GM18526 (cell line): ENCODE data around the gene ARMH4.

ENCODE experiments used
- POLR2A ChIP-seq: IDR thresholded peaks from 3 replicates; pipeline ENCODE4 v1.6.1; 2011; ENCODE audit not compliant: insufficient read length; ENCODE audit errors: extremely low read depth

ARMH4 gene

DNA sequence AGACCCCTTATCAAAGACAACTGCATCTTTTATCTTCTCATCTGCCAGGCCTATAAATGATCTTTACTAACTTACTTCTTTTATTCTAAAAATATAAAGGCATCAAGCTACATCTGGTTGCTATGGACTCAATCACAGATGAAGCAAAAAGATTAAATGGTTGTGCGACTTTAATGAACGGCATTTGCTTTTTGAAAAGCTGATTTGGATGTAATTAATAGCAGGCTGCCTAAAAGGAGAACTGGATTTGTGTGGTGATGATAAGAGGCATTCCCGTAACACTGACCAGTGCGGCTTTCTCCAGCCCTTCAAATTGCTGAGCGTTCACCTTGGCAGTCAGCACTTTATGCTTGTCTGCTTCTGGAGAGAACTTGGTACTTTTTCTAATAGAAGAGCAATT is 103.8 kb downstream of the ARMH4 start:
- TF ChIP-seq POLR2A = no peak

DNA sequence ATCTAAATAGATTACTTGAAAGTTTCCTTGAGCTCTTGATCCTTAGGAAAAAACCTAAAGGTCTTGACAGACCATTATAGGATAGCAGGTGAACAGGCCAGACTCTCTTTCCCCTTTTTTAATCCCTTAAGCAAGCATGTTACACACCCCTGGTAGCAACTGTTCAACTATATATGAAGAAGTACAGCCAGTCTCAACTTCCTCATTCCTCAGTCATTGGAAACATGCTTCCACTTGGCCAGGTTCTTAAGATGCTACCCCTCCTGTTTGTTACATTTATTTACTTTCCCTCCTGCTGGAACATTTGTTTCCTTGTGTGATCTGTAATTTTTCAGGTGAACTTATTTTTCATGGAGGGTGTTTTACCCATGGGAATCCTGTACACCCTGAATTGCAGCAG is 124.1 kb downstream of the ARMH4 start:
- no peak for TF ChIP-seq POLR2A

DNA sequence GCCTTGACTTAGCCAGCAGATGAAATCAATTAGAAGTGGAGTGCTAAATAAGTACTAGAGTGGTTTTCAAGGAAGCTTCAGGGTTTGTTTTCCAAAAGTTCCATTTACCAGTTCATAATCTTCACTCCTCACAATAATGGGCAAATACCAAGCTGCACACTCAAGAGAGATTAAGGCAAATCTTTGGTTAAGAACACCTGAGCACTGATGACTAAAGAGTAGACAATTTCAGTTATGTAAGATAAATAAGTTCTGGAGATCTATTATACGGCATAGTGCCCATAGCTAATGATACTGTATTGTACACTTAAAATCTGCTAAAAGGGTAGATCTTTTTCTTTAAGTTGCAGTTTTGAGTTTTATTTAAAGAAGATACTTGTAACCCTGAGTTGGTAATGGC is 125.0 kb downstream of the ARMH4 start:
- TF ChIP-seq POLR2A = no peak

DNA sequence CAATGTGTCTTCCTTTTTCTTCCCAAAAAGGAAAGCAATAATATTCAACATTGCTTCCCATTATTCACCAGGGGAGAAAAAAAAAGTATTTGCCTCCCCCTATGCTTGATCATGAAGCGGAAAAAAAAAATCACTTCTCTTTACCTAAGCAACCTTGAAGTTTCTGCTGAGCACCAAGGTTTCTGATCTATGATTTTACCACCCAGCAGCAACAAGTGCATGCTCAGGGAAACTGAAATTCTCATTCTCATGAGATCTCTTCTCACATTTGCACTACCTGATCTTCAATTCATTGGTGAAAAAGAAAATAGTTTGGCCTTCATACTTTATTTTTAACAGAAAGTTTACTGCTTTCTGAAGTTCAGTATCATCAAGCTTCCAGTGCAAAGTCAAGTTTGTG is 125.8 kb downstream of the ARMH4 start:
- no peak for TF ChIP-seq POLR2A

DNA sequence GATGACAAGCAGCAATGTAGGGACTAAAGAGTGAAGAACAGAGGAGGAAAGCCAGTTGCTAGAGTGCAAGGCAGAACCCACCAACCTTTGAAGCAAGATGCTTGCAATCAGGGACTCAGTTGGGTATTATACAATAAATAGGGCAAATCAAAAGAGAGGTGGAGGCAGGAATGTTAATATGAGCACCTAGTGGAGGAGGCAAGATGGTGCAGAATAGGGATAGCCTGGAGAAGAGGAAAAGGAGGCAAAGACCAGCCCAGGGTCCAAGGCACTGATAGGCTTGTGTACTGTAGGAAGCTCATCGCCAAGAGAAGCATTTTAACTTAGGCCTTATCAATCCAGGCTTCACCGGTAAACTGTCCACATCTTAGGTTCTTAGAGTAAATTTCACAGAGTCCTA is 137.2 kb downstream of the ARMH4 start:
- no peak for TF ChIP-seq POLR2A

DNA sequence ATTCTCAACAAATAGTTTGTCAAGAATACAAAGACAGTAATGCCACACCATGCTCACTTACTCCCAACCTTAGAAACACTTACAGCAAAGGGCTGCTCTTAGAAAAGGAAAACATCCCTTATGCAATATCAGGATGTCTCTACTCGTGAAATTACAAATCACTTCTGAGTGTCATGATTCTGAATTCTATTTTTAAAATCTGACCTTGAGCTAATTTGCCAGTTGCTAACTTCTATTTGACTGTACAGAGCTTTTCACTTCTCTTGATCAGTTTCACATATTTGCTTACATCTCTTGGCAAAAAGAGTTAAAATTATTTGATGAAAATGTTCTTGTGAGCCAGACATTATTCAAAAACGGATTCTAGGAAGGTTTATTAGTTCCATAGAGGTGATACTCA is 149.4 kb downstream of the ARMH4 start:
- TF ChIP-seq POLR2A = no peak

DNA sequence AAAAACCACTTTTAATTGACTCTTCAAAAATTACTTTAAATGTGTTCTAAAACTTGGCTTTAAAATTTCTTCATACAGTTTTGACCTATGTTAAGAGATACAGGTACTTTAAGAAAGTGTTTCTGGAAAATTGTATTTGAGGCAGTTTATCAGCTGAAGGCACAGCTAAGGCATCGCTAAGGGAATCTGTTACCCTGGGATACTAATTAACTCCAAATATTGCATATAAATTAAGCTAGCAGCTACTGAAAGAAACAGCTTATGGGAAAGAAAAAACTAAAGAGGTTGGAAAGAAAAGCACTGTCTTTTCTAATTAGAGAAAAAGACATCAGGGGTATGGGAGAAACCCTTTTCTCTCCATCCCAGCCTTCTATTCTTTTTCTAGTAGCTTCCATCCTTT is 152.0 kb downstream of the ARMH4 start:
- no peak for TF ChIP-seq POLR2A

DNA sequence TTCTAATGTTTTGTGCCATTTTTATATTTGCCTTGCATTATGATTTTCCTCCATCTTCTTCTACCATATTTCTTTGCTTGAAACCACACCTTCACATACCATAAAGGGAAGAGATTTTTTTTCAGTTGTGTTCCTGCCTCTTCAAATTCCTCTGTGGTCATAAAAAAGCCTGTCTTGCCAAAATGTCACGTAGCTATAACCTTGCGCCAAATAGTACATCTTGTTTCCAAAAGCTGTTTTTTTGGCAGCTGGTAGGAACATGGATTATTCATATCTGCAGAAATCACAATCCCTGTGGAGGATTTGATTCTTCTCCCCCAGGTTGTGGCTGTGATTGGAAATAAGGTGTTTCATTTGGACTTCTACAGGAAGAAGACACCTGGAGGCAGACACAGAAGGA is 152.5 kb downstream of the ARMH4 start:
- TF ChIP-seq POLR2A = no peak

DNA sequence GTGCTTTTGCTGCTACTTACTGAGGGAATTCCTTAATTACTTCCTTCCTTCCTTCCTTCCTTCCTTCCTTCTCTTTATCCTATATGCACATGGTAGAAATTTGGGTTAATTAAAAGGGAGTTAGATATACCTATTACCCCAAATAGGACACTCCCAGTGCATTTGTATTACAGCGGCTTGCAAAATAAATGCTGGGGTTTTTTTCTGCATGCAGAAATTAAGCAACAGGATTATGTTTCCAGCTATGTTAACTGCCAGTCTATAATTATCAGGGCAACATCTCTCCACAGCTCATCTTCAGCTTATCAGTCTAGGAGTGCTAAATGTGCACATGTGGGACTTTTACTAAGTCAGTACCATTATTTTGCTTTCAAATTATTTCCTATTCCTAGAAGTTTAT is 153.2 kb downstream of the ARMH4 start:
- no peak for TF ChIP-seq POLR2A

DNA sequence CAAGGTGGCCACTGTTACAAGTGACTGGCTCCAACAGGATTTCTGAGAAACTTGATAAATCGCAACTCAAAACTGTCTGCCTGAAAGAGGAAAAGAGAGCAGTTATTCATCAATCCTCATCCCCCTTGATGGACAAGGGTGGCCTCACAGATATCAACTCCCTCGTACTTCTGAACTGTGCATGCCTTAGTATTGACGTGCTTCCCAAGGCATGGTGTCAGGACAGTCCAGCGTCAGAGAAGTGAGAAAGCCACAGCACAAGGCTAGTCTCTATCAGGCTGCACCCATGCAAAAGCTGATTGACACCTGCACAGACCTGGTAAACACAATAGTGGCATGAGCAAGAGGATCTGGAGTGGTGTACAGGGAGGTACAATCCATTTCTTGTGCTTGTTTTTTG is 160.7 kb downstream of the ARMH4 start:
- no peak for TF ChIP-seq POLR2A

DNA sequence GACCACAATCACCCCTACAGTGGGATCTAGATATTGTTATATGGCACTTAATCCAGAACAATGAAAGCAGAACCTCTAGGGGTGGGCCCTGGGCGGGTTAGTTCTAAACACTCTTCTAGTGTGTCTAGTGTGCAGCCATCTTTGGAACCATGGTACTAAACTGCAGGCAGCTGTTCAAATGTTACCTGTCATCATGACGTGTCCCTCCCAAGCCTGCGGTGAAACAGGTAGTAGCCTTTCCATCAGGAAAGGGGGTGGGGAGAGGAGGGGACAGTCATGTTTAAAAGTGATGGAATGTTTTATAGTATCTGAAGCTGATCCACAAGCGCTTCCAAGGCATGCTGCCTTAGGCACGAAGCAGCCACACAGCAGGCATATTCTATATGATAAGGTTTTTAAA is 163.6 kb downstream of the ARMH4 start:
- no peak for TF ChIP-seq POLR2A

DNA sequence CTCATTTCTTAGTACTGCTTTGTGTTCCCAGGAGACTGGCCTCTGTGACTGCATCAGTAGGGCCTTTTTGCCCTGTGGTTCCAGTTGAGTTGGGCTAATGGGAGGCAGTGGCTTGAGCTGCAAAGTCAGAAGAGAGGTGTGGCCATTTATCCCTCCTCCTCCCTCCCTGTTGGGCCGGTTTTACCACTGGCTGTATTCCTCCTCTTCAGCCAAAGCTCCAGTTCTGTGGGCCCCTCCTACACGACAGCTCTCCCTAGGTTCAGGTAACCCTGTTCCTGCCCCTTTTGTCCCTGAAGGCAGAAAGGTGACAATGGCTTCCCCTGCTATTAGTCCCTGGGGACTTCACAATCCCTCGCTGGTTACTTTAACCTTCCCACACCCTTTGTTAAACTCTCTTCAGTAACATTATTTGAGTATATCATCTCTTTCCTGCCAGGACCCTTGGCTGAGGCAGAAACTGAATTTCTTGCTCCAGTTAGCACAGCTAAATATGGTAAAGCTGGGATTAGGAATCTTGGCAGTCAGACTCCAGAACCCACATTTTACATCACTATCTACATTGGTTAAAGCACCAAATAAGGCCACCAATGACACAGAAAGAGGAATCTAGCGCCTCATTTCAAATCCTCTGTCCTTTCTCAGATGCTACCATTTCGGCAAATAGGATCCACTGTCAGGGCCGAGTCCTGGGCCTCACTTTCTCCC is 164.3 kb downstream of the ARMH4 start:
- no peak for TF ChIP-seq POLR2A

DNA sequence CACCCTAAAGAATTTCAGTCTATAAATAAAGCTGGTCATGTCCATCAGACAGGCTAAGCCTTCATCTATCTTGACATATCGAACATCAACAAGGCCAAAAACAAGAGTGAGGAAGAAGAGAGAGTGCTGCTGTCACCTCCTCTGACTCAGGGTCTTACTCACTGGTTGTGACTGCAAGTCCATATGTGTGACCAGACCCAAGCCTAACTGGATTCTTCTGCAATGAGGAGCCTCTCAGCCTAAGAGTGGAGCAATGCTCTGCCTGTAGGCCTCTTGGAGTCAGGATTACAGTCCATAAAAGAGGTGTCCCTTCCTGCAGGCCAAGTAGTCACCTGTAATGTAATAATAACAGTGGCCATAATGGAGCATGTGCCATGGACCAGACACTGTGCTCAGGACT is 165.0 kb downstream of the ARMH4 start:
- no peak for TF ChIP-seq POLR2A

DNA sequence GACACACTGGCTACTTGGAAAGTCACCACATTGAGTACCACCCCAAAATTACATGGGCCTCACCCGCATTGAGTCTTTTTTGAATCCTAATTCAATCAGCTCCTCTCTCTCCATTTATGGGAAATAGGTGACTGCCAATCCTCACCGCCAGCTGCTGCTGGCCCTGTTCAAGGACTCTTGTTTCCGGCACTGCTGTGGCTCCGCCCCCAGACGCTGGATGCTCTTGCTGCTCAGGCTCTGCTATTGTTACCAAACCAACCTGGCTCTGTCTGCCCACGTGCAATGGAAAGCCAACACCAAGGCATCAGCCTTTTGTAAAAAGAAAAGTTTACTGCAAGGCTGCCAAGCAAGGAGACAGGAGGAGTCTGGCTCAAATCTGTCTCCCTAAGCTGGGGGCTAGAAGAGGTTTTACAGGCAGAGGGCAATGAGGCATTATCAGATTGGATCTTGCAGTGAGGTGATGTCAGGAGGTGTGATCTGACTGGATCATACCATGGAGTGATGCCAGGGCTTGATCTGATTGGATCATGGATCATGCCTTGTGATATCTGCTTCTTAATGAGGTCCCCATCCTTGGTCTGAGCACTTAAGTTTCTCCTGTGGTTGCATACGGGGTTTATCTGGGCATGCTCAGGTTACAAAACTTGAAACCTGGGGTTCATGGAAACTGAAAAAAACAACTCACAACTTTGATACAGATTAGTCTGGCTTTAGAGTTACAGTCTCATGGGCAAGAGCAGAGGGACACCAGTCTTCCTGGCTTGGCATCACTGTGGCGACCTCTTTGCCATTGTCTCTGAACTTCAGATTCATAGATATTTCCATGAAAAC is 169.0 kb downstream of the ARMH4 start:
- TF ChIP-seq POLR2A = no peak

DNA sequence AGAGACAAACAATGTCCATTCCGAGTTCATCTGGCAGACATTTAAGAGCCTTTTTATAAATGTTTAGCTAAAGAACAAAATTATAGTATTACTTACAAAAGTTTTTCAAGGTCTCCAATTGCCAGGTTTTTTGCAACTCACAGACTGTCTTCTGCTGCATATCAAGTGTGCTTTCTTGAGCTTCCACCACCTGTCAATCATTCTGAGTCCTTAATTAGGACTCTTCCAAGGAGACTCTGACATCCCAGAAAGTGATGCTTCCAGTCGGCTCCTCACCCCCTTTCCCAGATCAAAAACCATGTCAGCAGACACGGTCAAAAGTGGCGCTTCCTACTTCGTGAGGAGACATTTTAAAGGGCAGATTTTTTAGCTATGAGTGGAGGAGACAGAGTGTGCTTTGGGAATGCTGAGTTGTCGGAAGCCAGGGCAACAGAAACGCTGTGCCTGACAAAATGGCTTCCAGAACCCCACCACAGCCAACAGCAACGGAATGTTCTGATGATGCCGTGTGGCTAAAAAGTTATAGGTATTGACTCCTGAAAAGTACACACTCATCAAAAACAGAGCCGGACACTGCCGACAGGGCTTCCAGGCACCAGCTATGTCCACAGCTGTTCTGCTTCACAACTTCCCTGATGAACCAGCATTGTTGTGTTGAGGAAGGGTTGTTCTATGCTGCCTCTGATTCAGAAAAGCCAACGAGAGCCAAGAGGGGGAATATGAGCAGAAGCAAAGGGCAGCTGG is 170.0 kb downstream of the ARMH4 start:
- no peak for TF ChIP-seq POLR2A
